Endothelial cell of umbilical vein (primary cell): ENCODE results near the gene RNF148. TPM values are rescaled to one million over a fixed set of nuclear protein-coding genes. Genes with fewer than 3 reads are reported as not detected.

Experiments used
- BruUV-seq: library from RNA; stranded (reverse); fragments of 400-500 nt; replicated peaks from 2 replicates; lab custom pipeline; 2021; lab: Mats Ljungman, UMichigan
- CTCF ChIA-PET: fragments of 300-600, 350-600 bp; sonication (Branson Sonifier 250); formaldehyde crosslinking; loops from one replicate; lab custom pipeline; 2021; ENCODE audit warnings: antibody characterized with exemption, inconsistent platforms; lab: Charles Lee
- POLR2A ChIA-PET: fragments of 300-600, 350-600 bp; sonication (Branson Sonifier 250); formaldehyde crosslinking; loops from one replicate; lab custom pipeline; 2021; ENCODE audit warnings: antibody characterized with exemption, inconsistent platforms; lab: Charles Lee
- DNase-seq: peaks from one replicate; pipeline ENCODE4 v3.0.0-alpha.2; 2011; ENCODE audit warnings: low read depth, low spot score
- FAIRE-seq: peaks from 2 replicates; lab custom pipeline; 2011; peaks lifted over from hg19 to GRCh38; lab: Jason Lieb, UNC
- H2AFZ ChIP-seq: 2 replicates; pipeline ENCODE4 v1.6.0; 2012; ENCODE audit warnings: low read depth, low read length, control low read depth, inconsistent platforms
- H3K27ac ChIP-seq: 2 replicates; pipeline ENCODE4 v1.5.1; 2011; ENCODE audit warnings: low read depth, mild to moderate bottlenecking, control low read depth, low read length, moderate library complexity; ENCODE audit not compliant: insufficient read depth
- H3K27me3 ChIP-seq, 2 experiments: 2 replicates each; pipeline versions ENCODE4 v1.6.0 to v1.6.1; 2011; ENCODE audit warnings: low read length in 2 of 2, mixed read lengths in 1 of 2; ENCODE audit not compliant: control insufficient read depth in 2 of 2, insufficient read depth in 2 of 2
- H3K36me3 ChIP-seq, 2 experiments: 2 replicates in 1 of 2; 3 replicates in 1 of 2; pipeline ENCODE4 v1.5.1; 2011; ENCODE audit warnings: low read length in 2 of 2, mild to moderate bottlenecking in 1 of 2, moderate library complexity in 1 of 2; ENCODE audit not compliant: control insufficient read depth in 2 of 2, insufficient read depth in 2 of 2; ENCODE audit errors: extremely low read depth in 1 of 2
- H3K4me1 ChIP-seq: 3 replicates; pipeline ENCODE4 v1.5.1; 2011; ENCODE audit warnings: mild to moderate bottlenecking, low read length; ENCODE audit not compliant: control insufficient read depth, insufficient read depth; ENCODE audit errors: extremely low read depth
- H3K4me2 ChIP-seq: 2 replicates; pipeline ENCODE4 v1.6.1; 2011; ENCODE audit warnings: low read length, control low read depth, mixed read lengths; ENCODE audit not compliant: insufficient read depth
- H3K4me3 ChIP-seq, 3 experiments: fragments of 200-600 bp in 1 of 3; sonication (generic), shearing (Covaris generic) in 1 of 3; replicated peaks in 1 of 3; 2 replicates each; pipeline ENCODE4 v1.5.1; 2011 to 2016; ENCODE audit warnings: control low read depth in 3 of 3, low read length in 3 of 3, mild to moderate bottlenecking in 2 of 3, inconsistent platforms in 1 of 3, low read depth in 1 of 3, moderate library complexity in 1 of 3; ENCODE audit not compliant: insufficient read depth in 1 of 3
- H3K79me2 ChIP-seq: 2 replicates; pipeline ENCODE4 v1.6.0; 2012; ENCODE audit warnings: low read length, inconsistent platforms; ENCODE audit not compliant: control insufficient read depth, insufficient read depth
- H3K9ac ChIP-seq: replicated peaks from 2 replicates; pipeline ENCODE3; 2011; ENCODE audit warnings: low read length, control low read depth; ENCODE audit not compliant: insufficient read depth; ENCODE audit errors: extremely low read depth
- H3K9me1 ChIP-seq: replicated peaks from 3 replicates; pipeline ENCODE4 v1.6.0; 2011; ENCODE audit warnings: mild to moderate bottlenecking, low read length; ENCODE audit not compliant: control insufficient read depth, insufficient read depth; ENCODE audit errors: extremely low read depth
- H3K9me3 ChIP-seq: replicated peaks from 2 replicates; pipeline ENCODE4 v1.5.1; 2012; ENCODE audit warnings: low read length, inconsistent platforms; ENCODE audit not compliant: control insufficient read depth, insufficient read depth
- H4K20me1 ChIP-seq: replicated peaks from 2 replicates; pipeline ENCODE3; 2011; ENCODE audit warnings: mild to moderate bottlenecking, low read length; ENCODE audit not compliant: control insufficient read depth, insufficient read depth; ENCODE audit errors: extremely low read depth
- FOS ChIP-seq: IDR thresholded peaks from 2 replicates; pipeline ENCODE4 v1.6.1; 2011; ENCODE audit warnings: mild to moderate bottlenecking, low read length, moderate library complexity, borderline replicate concordance; ENCODE audit not compliant: insufficient read depth
- GATA2 ChIP-seq: IDR thresholded peaks from 2 replicates; pipeline ENCODE4 v1.7.0; 2011; ENCODE audit warnings: low read depth, mild to moderate bottlenecking, moderate library complexity, mixed read lengths, low read length; ENCODE audit not compliant: insufficient read length, insufficient read depth
- POLR2A ChIP-seq: IDR thresholded peaks from 2 replicates; pipeline ENCODE4 v1.6.1; 2012; ENCODE audit warnings: low read depth, mild to moderate bottlenecking, control low read depth, low read length
- POLR2AphosphoS5 ChIP-seq: IDR thresholded peaks from 2 replicates; pipeline ENCODE4 v1.6.1; 2012; ENCODE audit warnings: low read depth, mild to moderate bottlenecking, control low read depth, low read length, moderate library complexity; ENCODE audit not compliant: insufficient read depth
- dilution Hi-C: fragments of 300-500 bp; cut with MboI; formaldehyde crosslinking; loops from one replicate; pipeline ENCODE4 v1.15.0; 2019; ENCODE audit warnings: low sequenced_read_pairs; ENCODE audit not compliant: extremely low pct_ligation_motif_present
- intact Hi-C: fragments of 100-400 bp; cut with micrococcal nuclease; formaldehyde crosslinking; loops from one replicate; pipeline ENCODE4 v1.10.0; 2022
- polyA plus RNA-seq, 4 experiments: library from polyadenylated mRNA; depleted of rRNA in 3 of 4; stranded (reverse) in 3 of 4; unstranded in 1 of 4; fragments of >200 nt; gene quantifications; 2 replicates each; pipeline versions ENCODE4 v1.2.1 to v1.2.3, GENCODE V29; 2011 to 2012; ENCODE audit warnings: missing spikeins in 1 of 4
- total RNA-seq: library from RNA; stranded (reverse); gene quantifications from 2 replicates; pipeline ENCODE4 v1.2.3, GENCODE V29; 2021
- TF ChIP-seq, protein P1 (sequence below), 2 donors: IDR thresholded peaks; 1 replicate in 1 of 2; 2 replicates in 1 of 2; pipeline ENCODE4 v1.5.1; 2011; ENCODE audit warnings: low read length in 2 of 2, mild to moderate bottlenecking in 2 of 2, moderate library complexity in 2 of 2, control low read depth in 1 of 2, inconsistent platforms in 1 of 2, low read depth in 1 of 2; ENCODE audit not compliant: insufficient read depth in 1 of 2; ENCODE audit errors: extremely low read depth in 1 of 2
- TF ChIP-seq, protein P2 (sequence below): IDR thresholded peaks from 2 replicates; pipeline ENCODE4 v1.6.1; 2011; ENCODE audit not compliant: insufficient read depth, insufficient read length

The RNF148 gene
- total and polyA plus RNA-seq, 2 donors (not counting 3 experiments of a cell fraction or from before 2014, with no cell fraction given), result 0.12 to 0.95 TPM

DNA sequence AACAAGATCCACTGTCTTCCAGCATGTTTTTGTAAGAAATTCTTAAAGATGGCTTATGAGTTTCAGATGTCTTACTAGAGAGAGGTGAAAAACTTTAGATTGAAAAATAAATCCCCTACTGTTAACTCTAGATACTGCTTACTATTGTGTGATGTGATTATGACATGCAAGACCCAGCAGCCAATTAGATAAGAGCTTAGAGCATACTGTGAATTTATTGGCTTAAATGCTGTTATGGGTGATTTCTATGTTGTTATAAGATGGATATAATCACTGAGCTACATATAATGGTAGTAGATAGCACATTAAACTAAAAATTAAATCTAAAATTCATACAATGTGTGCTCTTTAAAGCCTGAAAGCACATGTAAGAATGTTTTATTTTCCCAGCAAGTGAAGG, 3.7 kb downstream of the RNF148 start, which contains the start of gene RNF133:
Gene RNF133, minus strand, starts transcription at position 101 of the 400 bp plus-strand sequence. CDS start 199 bp downstream, outside the sequence.
- no TSS peak for BruUV-seq
- Histone ChIP-seq H3K9me1 (no peaks in the 10 kb centered on the region), H4K20me1 (no peaks in the 10 kb centered on the region), H3K9ac (no peak within 1 kb of the TSS), H3K4me1 (no peaks in the 10 kb centered on the region), H3K79me2 (no peaks in the 10 kb centered on the region), H3K27me3 (no peaks in the 10 kb centered on the region), H3K27ac (no peak within 1 kb of the TSS), H3K4me3 (no peak within 1 kb of the TSS), H2AFZ (no peak within 1 kb of the TSS), H3K4me2 (no peak within 1 kb of the TSS), H3K36me3 (no peaks in the 10 kb centered on the region), H3K9me3 (no peaks in the 10 kb centered on the region)
- CTCF ChIA-PET, result interaction anchor here (1.9 kb wide), 1 partner anchor 14 kb away, joined by 4 read pairs; no protein-coding TSS in a partner anchor
- no peak for FAIRE-seq
- dilution Hi-C loops (no loop called here), intact Hi-C loops (no loop called here)
- DNase-seq, result no peak
- TF ChIP-seq FOS, result no peak
- no peak for TF ChIP-seq POLR2A
- TF ChIP-seq, protein P1, sequence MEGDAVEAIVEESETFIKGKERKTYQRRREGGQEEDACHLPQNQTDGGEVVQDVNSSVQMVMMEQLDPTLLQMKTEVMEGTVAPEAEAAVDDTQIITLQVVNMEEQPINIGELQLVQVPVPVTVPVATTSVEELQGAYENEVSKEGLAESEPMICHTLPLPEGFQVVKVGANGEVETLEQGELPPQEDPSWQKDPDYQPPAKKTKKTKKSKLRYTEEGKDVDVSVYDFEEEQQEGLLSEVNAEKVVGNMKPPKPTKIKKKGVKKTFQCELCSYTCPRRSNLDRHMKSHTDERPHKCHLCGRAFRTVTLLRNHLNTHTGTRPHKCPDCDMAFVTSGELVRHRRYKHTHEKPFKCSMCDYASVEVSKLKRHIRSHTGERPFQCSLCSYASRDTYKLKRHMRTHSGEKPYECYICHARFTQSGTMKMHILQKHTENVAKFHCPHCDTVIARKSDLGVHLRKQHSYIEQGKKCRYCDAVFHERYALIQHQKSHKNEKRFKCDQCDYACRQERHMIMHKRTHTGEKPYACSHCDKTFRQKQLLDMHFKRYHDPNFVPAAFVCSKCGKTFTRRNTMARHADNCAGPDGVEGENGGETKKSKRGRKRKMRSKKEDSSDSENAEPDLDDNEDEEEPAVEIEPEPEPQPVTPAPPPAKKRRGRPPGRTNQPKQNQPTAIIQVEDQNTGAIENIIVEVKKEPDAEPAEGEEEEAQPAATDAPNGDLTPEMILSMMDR (IDR thresholded peaks at IDR 0.05; ENCODE audit: extremely low read depth in 1 of 2, insufficient read depth in 1 of 2, low read depth in 1 of 2, low read length in 2 of 2), result no peak
- TF ChIP-seq GATA2, result no peak
- TF ChIP-seq, protein P2, sequence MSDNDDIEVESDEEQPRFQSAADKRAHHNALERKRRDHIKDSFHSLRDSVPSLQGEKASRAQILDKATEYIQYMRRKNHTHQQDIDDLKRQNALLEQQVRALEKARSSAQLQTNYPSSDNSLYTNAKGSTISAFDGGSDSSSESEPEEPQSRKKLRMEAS, result no peak
- POLR2A ChIA-PET, result no interaction called here

DNA sequence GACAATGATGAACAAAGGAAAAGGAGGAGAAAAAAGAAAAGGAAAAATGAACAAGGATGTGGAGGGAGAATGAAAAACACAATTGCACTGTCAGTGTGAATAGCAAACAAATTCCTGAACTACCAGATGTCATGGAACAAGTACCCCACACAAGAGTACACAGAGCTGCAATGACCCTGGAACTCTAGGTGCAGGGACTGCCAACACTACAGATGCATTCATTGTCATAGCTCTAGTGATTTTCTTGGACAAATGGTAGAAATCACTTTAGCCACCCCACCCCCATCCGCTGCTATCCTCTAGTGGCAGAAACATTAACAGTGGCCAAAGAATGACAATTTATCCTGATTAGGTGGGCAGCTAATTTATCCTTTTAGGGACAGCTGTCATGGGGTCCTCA, 6.9 kb downstream of the RNF148 start:
- dilution Hi-C loops (no loop called here), intact Hi-C loops (no loop called here)
- Histone ChIP-seq H3K27ac (no peak overlapping the region), H3K27me3 (no peaks in the 10 kb centered on the region), H3K9me1 (no peaks in the 10 kb centered on the region), H3K4me2 (no peak overlapping the region), H3K4me1 (no peaks in the 10 kb centered on the region), H3K36me3 (no peaks in the 10 kb centered on the region), H3K9ac (no peak overlapping the region), H3K79me2 (no peaks in the 10 kb centered on the region), H3K9me3 (no peaks in the 10 kb centered on the region), H4K20me1 (no peaks in the 10 kb centered on the region), H3K4me3 (no peak overlapping the region), H2AFZ (no peak overlapping the region)
- BruUV-seq, result no TSS peak
- ChIA-PET CTCF (interaction anchor here (1.4 kb wide), 1 partner anchor 58 kb away, joined by 3 read pairs; no protein-coding TSS in a partner anchor), POLR2A (no interaction called here)
- TF ChIP-seq, protein P1 (IDR thresholded peaks at IDR 0.05; ENCODE audit: extremely low read depth in 1 of 2, insufficient read depth in 1 of 2, low read depth in 1 of 2, low read length in 2 of 2), result no peak
- no peak for TF ChIP-seq POLR2AphosphoS5
- FAIRE-seq (no peak), DNase-seq (no peak)
